ENCODE measurements around the gene LNX2.

DNA sequence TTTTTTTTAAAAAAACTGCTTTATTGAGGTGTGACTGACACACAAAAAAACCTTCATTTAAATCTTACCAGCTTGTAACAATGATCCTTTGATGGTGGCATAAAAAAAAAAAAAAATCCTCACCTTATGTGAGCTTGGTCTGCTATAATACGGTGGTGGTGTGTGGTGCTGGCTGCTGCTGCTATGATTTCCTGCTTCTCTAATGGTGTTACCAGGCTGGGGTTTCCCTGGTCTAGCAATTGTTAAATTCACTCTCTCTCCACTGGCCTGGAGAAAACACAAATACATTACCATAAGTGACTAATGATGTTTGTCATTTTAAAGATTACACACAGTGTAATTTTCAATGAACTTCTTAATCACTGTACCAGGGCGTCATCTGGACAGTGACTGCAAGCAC, 60.6 kb downstream of the LNX2 start:
- TF ChIP-seq EP300 (IDR thresholded peaks at IDR 0.05) (no peak), POLR2AphosphoS5 (IDR thresholded peaks at IDR 0.05) (no peak)
